ENCODE data around the gene RGSL1. TPM values are rescaled to one million over a fixed set of nuclear protein-coding genes. Genes with fewer than 3 reads are reported as not detected.

The RGSL1 gene
- total and polyA plus RNA-seq, 2 of the 8 experiments (the other 6 are each of a cell fraction or from before 2014, with no cell fraction given) = not detected

- no peak overlapping the region for H3K27ac ChIP-seq (ENCODE audit: low read depth, low read length)
- H2BK20ac ChIP-seq (ENCODE audit: low read length) = no peak overlapping the region
- no peak overlapping the region for H2BK120ac ChIP-seq (replicated peaks; ENCODE audit: low read depth, low read length)
- ChIA-PET CTCF (ENCODE audit: partially characterized antibody) (interaction anchor here (0.6 to 37.1 kb wide), 26 partner anchors 10 to 513 kb away, joined by 3 to 1131 read pairs (median 8); partner anchors contain the start of genes NPL and RGS16), POLR2A (ENCODE audit: partially characterized antibody) (interaction anchor here (1.0 to 15.0 kb wide), 5 partner anchors 10 to 200 kb away, joined by 3 to 231 read pairs (median 6); partner anchors contain the start of gene NPL)
- H3K23me2 ChIP-seq (ENCODE audit: low read depth, low read length) = no peaks in the 10 kb centered on the region
- no peaks in the 10 kb centered on the region for H3K79me2 ChIP-seq (ENCODE audit: control insufficient read depth in 1 of 2, insufficient read depth in 2 of 2, low read length in 2 of 2)
- H3K36me3 ChIP-seq (ENCODE audit: control insufficient read depth in 2 of 4, insufficient read depth in 4 of 4, low read length in 3 of 4) = peaks cover 9 to 15% (median 10%) of the 10 kb centered on the region in 4 experiments; a peak in 5 of 8 replicates
- H2AFZ ChIP-seq (ENCODE audit: low read length) = no peak overlapping the region
- no peaks in the 10 kb centered on the region for H3K27me3 ChIP-seq (replicated peaks in 1 of 4; ENCODE audit: control insufficient read depth in 3 of 4, extremely low read depth in 1 of 4, insufficient read depth in 3 of 4, low read length in 3 of 4)
- no peak overlapping the region for H2AK5ac ChIP-seq (ENCODE audit: low read depth, low read length)
- H3K4me3 ChIP-seq (ENCODE audit: extremely low read depth in 1 of 4, insufficient read depth in 2 of 4, low read depth in 3 of 4, low read length in 4 of 4) = no peak overlapping the region
- H4K5ac ChIP-seq (ENCODE audit: insufficient read length, low read depth, low read length) = no peak overlapping the region
- DNase-seq (ENCODE audit: low read depth in 1 of 2, low spot score in 2 of 2) = no peak
- TF ChIP-seq, protein P1, sequence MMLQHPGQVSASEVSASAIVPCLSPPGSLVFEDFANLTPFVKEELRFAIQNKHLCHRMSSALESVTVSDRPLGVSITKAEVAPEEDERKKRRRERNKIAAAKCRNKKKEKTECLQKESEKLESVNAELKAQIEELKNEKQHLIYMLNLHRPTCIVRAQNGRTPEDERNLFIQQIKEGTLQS (IDR thresholded peaks at IDR 0.05; ENCODE audit: insufficient read depth, low read depth, low read length) = no peak
- TF ChIP-seq JUN (IDR thresholded peaks at IDR 0.05; ENCODE audit: low read depth, low read length) (no peak), CTCF (IDR thresholded peaks at IDR 0.05; ENCODE audit: control extremely low read depth in 1 of 3, insufficient read depth in 1 of 3, low read depth in 1 of 3, low read length in 3 of 3) (no peak)
- no peak overlapping the region for H3K18ac ChIP-seq (ENCODE audit: extremely low read depth, low read length)
- H4K20me1 ChIP-seq (replicated peaks in 1 of 2; ENCODE audit: control insufficient read depth in 1 of 2, insufficient read depth in 2 of 2, low read length in 2 of 2) = peaks cover 2 to 4% of the 10 kb centered on the region in 2 experiments
- H3K79me1 ChIP-seq (ENCODE audit: low read depth, low read length) = no peaks in the 10 kb centered on the region
- H4K8ac ChIP-seq (ENCODE audit: extremely low read depth, insufficient read depth, low read length) = no peak overlapping the region
- no peak overlapping the region for H3K4ac ChIP-seq (replicated peaks; ENCODE audit: insufficient read length, low read depth, low read length)
- no peak overlapping the region for H3K23ac ChIP-seq (ENCODE audit: insufficient read length)
- 0 out of 2 replicates have a peak overlapping the region, but pooled peaks have one; percentile 13 for H2BK12ac ChIP-seq (ENCODE audit: low read depth, low read length)
- no peak overlapping the region for H2BK15ac ChIP-seq (ENCODE audit: low read length)
- H4K91ac ChIP-seq (replicated peaks; ENCODE audit: insufficient read length, low read length) = no peak overlapping the region
- no peak overlapping the region for H3K14ac ChIP-seq (ENCODE audit: insufficient read length)
- WGBS, 2 experiments (ENCODE audit: extremely low coverage in 1 of 2, insufficient coverage in 1 of 2, insufficient read length in 1 of 2, insufficient replicate concordance in 2 of 2, low coverage in 1 of 2, low lambda C conversion rate in 2 of 2, missing lambda C conversion rate in 1 of 2) = 85% methylated on average over 6 of the region's 6 CpGs; no CpG with 5 or more reads in 1 of the 2 experiments
- H3K9ac ChIP-seq (replicated peaks in 1 of 4; ENCODE audit: extremely low read depth in 1 of 4, low read depth in 3 of 4, low read length in 3 of 4) = no peak overlapping the region
- no peak overlapping the region for H3K56ac ChIP-seq (replicated peaks; ENCODE audit: insufficient read length, low read depth, low read length)
- H3K4me1 ChIP-seq (replicated peaks in 1 of 4; ENCODE audit: control insufficient read depth in 3 of 4, insufficient read depth in 4 of 4, low read length in 3 of 4) = peaks cover 0 to 5% (median 2%) of the 10 kb centered on the region in 4 experiments; a peak in 3 of 7 replicates
- no peak for FAIRE-seq
- H2BK5ac ChIP-seq (ENCODE audit: low read depth, low read length) = 0 out of 2 replicates have a peak overlapping the region, but pooled peaks have one; percentile 21
- no peaks in the 10 kb centered on the region for H3K9me3 ChIP-seq (ENCODE audit: insufficient read depth in 2 of 2, low read depth in 1 of 2, low read length in 1 of 2)
- H3K4me2 ChIP-seq (ENCODE audit: insufficient read depth in 1 of 2, low read depth in 2 of 2, low read length in 2 of 2) = no peak overlapping the region
These were observed 147.0 kb downstream of the RGSL1 start for GRCh38 chr1:182596934-182597333.

Data from H1 (cell line).